Hepatocyte (in vitro differentiated cells): ENCODE data around the gene ANKRD11. TPM values are rescaled to one million over a fixed set of nuclear protein-coding genes. Genes with fewer than 3 reads are reported as not detected.

Experiments used
- DNase-seq: peaks from one replicate; pipeline ENCODE4 v3.0.0-alpha.2; 2016; ENCODE audit warnings: low spot score
- H2AFZ ChIP-seq: fragments of 200-600 bp; sonication (generic); 2 replicates; pipeline ENCODE4 v1.6.0; 2016; ENCODE audit warnings: antibody characterized with exemption, mild to moderate bottlenecking
- H3K27ac ChIP-seq: fragments of 200-600 bp; sonication (generic); 2 replicates; pipeline ENCODE4 v1.5.1; 2016; ENCODE audit warnings: mild to moderate bottlenecking
- H3K27me3 ChIP-seq: fragments of 200-600 bp; sonication (generic); 2 replicates; pipeline ENCODE4 v1.6.1; 2016
- H3K36me3 ChIP-seq: fragments of 200-600 bp; sonication (generic); replicated peaks from 2 replicates; pipeline ENCODE4 v1.5.1; 2016; ENCODE audit warnings: low read depth; ENCODE audit not compliant: insufficient read depth
- H3K4me1 ChIP-seq: fragments of 200-600 bp; sonication (generic); 2 replicates; pipeline ENCODE4 v1.5.1; 2016; ENCODE audit warnings: mild to moderate bottlenecking, moderate library complexity; ENCODE audit not compliant: insufficient read depth
- H3K4me2 ChIP-seq: fragments of 200-600 bp; sonication (generic); 2 replicates; pipeline ENCODE4 v1.6.0; 2016
- H3K4me3 ChIP-seq: fragments of 200-600 bp; sonication (generic); 2 replicates; pipeline ENCODE4 v1.5.1; 2016; ENCODE audit warnings: mild to moderate bottlenecking
- H3K79me2 ChIP-seq: fragments of 200-600 bp; sonication (generic); 2 replicates; pipeline ENCODE4 v1.6.0; 2017; ENCODE audit warnings: mild to moderate bottlenecking
- H3K9me2 ChIP-seq: fragments of 200-600 bp; sonication (generic); replicated peaks from 2 replicates; pipeline ENCODE4 v1.6.0; 2017; ENCODE audit warnings: mild to moderate bottlenecking; ENCODE audit not compliant: insufficient read depth
- H3K9me3 ChIP-seq: fragments of 200-600 bp; sonication (generic); 2 replicates; pipeline ENCODE4 v1.5.1; 2016; ENCODE audit warnings: low read depth, mild to moderate bottlenecking
- H4K20me1 ChIP-seq: fragments of 200-600 bp; sonication (generic); 2 replicates; pipeline ENCODE4 v1.6.0; 2016; ENCODE audit warnings: mild to moderate bottlenecking; ENCODE audit not compliant: insufficient read depth, poor library complexity, severe bottlenecking
- EZH2 ChIP-seq: fragments of 200-600 bp; sonication (generic); IDR thresholded peaks from 2 replicates; pipeline ENCODE4 v1.6.1; 2016; ENCODE audit warnings: antibody characterized with exemption, mild to moderate bottlenecking, borderline replicate concordance
- EZH2phosphoT487 ChIP-seq: fragments of 200-600 bp; sonication (generic); IDR thresholded peaks from one replicate; pipeline ENCODE4 v1.6.1; 2018; ENCODE audit warnings: antibody characterized with exemption, mild to moderate bottlenecking, low read depth, moderate library complexity; ENCODE audit not compliant: unreplicated experiment, severe bottlenecking
- WGBS: methylation state at CpG from one replicate; pipeline ENCODE4 v1.1.6; 2016; ENCODE audit warnings: low lambda C conversion rate; ENCODE audit errors: missing lambda C conversion rate; 5-methylcytosine and 5-hydroxymethylcytosine counted together
- polyA plus RNA-seq: library from polyadenylated mRNA; unstranded; fragments of >200 nt; fragmentation: Nextera tagmentation; extraction: Ambion mirVana; gene quantifications from 2 replicates; pipeline ENCODE4 v1.2.1, GENCODE V29; 2016
- total RNA-seq: library from RNA; depleted of rRNA; stranded (reverse); fragments of >200 nt; gene quantifications from 2 replicates; pipeline ENCODE4 v1.2.3, GENCODE V29; 2014
- TF ChIP-seq, protein P1 (sequence below): fragments of 200-600 bp; sonication (generic); IDR thresholded peaks from 2 replicates; pipeline ENCODE4 v1.5.1; 2016; ENCODE audit warnings: antibody characterized with exemption, mild to moderate bottlenecking; ENCODE audit not compliant: poor library complexity

Gene ANKRD11
- total and polyA plus RNA-seq, 2 experiments from 2014 or later, result 48.7 to 130 TPM

GRCh38 chr16:89505204-89506112 is 15.1 kb upstream of the ANKRD11 start:
- peak overlapping the region; percentile 93 for H3K27ac ChIP-seq
- H2AFZ ChIP-seq, result no peak overlapping the region
- H3K36me3 ChIP-seq, result no peaks in the 10 kb centered on the region
- H3K4me1 ChIP-seq, result peaks cover 30% of the 10 kb centered on the region
- no peaks in the 10 kb centered on the region for H3K9me3 ChIP-seq
- peaks cover 30% of the 10 kb centered on the region for H3K79me2 ChIP-seq
- no peaks in the 10 kb centered on the region for H3K9me2 ChIP-seq
- peaks cover 10% of the 10 kb centered on the region for H4K20me1 ChIP-seq
- no peaks in the 10 kb centered on the region for H3K27me3 ChIP-seq
- DNase-seq, result peak; percentile 88
- TF ChIP-seq EZH2phosphoT487, result no peak
- TF ChIP-seq EZH2, result no peak
- TF ChIP-seq, protein P1, sequence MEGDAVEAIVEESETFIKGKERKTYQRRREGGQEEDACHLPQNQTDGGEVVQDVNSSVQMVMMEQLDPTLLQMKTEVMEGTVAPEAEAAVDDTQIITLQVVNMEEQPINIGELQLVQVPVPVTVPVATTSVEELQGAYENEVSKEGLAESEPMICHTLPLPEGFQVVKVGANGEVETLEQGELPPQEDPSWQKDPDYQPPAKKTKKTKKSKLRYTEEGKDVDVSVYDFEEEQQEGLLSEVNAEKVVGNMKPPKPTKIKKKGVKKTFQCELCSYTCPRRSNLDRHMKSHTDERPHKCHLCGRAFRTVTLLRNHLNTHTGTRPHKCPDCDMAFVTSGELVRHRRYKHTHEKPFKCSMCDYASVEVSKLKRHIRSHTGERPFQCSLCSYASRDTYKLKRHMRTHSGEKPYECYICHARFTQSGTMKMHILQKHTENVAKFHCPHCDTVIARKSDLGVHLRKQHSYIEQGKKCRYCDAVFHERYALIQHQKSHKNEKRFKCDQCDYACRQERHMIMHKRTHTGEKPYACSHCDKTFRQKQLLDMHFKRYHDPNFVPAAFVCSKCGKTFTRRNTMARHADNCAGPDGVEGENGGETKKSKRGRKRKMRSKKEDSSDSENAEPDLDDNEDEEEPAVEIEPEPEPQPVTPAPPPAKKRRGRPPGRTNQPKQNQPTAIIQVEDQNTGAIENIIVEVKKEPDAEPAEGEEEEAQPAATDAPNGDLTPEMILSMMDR, result no peak
- 78% methylated on average over 20 of the region's 20 CpGs for WGBS
- peak overlapping the region; percentile 52 for H3K4me2 ChIP-seq
- H3K4me3 ChIP-seq, result no peak overlapping the region

GRCh38 chr16:89504091-89504490 is 13.7 kb upstream of the ANKRD11 start:
- 95% methylated on average over 7 of the region's 7 CpGs for WGBS
- no peak overlapping the region for H3K27ac ChIP-seq

DNA sequence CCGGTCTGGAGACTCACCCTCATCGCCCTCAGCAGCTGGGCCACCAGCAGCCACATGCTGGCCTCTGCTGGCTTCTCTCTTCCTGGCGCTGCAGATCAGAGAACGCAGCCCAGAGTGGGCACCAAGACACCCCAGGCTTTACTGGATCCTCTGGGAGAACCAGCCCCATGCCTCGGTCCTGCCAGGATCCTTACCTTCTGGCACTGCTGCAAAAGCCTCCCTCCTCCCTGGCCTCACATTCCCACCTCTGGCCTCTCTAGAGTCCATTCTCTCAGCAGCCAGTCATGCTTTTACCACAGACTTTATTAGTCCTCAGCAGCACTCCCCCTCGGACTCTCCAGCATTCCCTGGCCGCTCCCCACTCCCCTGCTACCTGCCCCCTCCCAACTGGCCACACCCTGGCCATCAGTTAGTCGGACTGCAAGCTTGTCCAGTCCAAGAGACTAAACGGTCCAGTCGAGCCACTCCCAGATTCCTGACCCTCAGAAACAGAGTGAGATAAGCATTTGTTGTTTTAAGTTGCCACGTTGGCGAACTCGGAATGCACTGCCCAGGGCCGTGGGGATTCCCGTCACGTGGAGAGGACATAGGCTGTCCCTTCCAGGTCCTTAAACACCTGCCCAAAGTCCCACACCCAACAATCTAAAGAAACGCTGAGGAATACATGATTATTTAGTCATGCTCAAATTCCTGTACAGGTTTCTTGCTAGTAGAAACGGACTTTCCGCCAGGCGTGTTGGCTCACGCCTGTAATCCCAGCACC is 11.9 kb upstream of the ANKRD11 start:
- Histone ChIP-seq H3K4me1 (peaks cover 26% of the 10 kb centered on the region), H3K4me3 (no peak overlapping the region), H3K4me2 (peak overlapping the region; percentile 7), H2AFZ (no peak overlapping the region), H4K20me1 (no peaks in the 10 kb centered on the region), H3K27ac (peak overlapping the region; percentile 81), H3K9me3 (no peaks in the 10 kb centered on the region), H3K9me2 (no peaks in the 10 kb centered on the region), H3K79me2 (peaks cover 8% of the 10 kb centered on the region), H3K36me3 (no peaks in the 10 kb centered on the region), H3K27me3 (no peaks in the 10 kb centered on the region)
- 53% methylated on average over 21 of the region's 21 CpGs for WGBS
- TF ChIP-seq, protein P1, result peak; percentile 8
- no peak for TF ChIP-seq EZH2phosphoT487
- DNase-seq, result peak; percentile 86

More at GRCh38 chr16:89504091-89504490, 13.7 kb upstream of the ANKRD11 start:
- Histone ChIP-seq H2AFZ (no peak overlapping the region), H3K9me2 (no peaks in the 10 kb centered on the region), H4K20me1 (peaks cover 2% of the 10 kb centered on the region), H3K27me3 (no peaks in the 10 kb centered on the region), H3K9me3 (no peaks in the 10 kb centered on the region), H3K79me2 (peaks cover 16% of the 10 kb centered on the region), H3K36me3 (no peaks in the 10 kb centered on the region), H3K4me3 (no peak overlapping the region), H3K4me2 (no peak overlapping the region), H3K4me1 (peaks cover 30% of the 10 kb centered on the region)
- TF ChIP-seq EZH2phosphoT487, result no peak
- DNase-seq, result no peak

DNA sequence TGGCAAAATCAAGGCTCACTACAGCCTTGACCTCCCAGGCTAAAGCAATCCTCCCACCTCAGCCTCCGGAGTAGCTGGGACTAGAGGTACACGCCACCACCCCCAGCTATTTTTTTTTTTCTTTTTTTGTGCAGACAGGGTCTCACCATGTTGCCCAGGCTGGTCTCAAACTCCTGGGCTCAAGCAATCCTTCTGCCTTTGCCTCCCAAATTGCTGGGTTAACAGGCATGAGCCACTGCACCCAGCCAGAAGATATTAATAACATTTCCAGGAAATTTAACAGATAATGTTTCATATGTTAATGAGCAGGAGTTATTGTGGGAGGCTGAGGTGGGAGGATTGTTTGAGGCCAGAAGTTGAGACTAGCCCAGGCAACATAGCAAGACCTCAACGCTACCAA is 9.4 kb upstream of the ANKRD11 start:
- Histone ChIP-seq H3K4me3 (no peak overlapping the region), H3K27ac (no peak overlapping the region), H3K9me3 (no peaks in the 10 kb centered on the region), H3K79me2 (peaks cover 4% of the 10 kb centered on the region), H2AFZ (no peak overlapping the region), H3K4me1 (peaks cover 8% of the 10 kb centered on the region), H4K20me1 (no peaks in the 10 kb centered on the region), H3K9me2 (no peaks in the 10 kb centered on the region), H3K27me3 (no peaks in the 10 kb centered on the region), H3K4me2 (no peak overlapping the region), H3K36me3 (no peaks in the 10 kb centered on the region)
- 98% methylated on average over 3 of the region's 3 CpGs for WGBS
- DNase-seq, result no peak
- TF ChIP-seq EZH2, result no peak
- no peak for TF ChIP-seq EZH2phosphoT487
- TF ChIP-seq, protein P1, result no peak
